ENCODE data around the gene LSM4.

The LSM4 gene

DNA sequence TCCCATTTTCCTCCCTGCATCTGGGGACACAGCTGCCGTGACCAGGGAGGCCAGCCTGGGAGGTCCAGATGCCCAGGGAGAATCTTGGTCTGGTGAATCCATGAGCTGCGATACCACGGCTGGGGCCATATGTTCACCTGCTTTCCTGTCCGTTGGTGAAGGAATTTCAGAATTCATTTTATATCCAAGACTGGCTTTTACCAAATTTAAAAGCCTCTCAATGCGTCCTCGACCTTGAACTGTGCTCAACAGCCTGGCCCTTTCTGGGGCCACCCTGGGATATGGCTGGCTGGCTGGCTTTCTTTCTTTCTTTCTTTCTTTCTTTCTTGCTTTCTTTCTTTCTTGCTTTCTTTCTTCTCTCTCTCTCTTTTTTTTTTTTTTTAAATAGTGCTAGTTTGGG, 40.9 kb upstream of the LSM4 start:
- no peak for TF ChIP-seq TCF12 (IDR thresholded peaks at IDR 0.05; ENCODE audit: low read depth)
- no peak for TF ChIP-seq TEAD4 (IDR thresholded peaks at IDR 0.05)
- no peak for TF ChIP-seq EGR1 (IDR thresholded peaks at IDR 0.05)
- no peak for TF ChIP-seq FOXM1 (IDR thresholded peaks at IDR 0.05; ENCODE audit: borderline replicate concordance, low read depth)
- no peak for TF ChIP-seq NFIC (IDR thresholded peaks at IDR 0.05)
- TF ChIP-seq, protein P1, sequence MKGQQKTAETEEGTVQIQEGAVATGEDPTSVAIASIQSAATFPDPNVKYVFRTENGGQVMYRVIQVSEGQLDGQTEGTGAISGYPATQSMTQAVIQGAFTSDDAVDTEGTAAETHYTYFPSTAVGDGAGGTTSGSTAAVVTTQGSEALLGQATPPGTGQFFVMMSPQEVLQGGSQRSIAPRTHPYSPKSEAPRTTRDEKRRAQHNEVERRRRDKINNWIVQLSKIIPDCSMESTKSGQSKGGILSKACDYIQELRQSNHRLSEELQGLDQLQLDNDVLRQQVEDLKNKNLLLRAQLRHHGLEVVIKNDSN (IDR thresholded peaks at IDR 0.05) = no peak
- TF ChIP-seq CEBPB (IDR thresholded peaks at IDR 0.05) = no peak
- no peak for TF ChIP-seq REST (IDR thresholded peaks at IDR 0.05; ENCODE audit: low read depth)
- TF ChIP-seq TAF1 (IDR thresholded peaks at IDR 0.05; ENCODE audit: low read depth) = no peak
- no peak for TF ChIP-seq CREB1 (IDR thresholded peaks at IDR 0.05; ENCODE audit: low read depth)
- TF ChIP-seq, protein P2, sequence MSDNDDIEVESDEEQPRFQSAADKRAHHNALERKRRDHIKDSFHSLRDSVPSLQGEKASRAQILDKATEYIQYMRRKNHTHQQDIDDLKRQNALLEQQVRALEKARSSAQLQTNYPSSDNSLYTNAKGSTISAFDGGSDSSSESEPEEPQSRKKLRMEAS (IDR thresholded peaks at IDR 0.05) = no peak
- no peak for TF ChIP-seq RAD21 (IDR thresholded peaks at IDR 0.05; ENCODE audit: low read depth)

DNA sequence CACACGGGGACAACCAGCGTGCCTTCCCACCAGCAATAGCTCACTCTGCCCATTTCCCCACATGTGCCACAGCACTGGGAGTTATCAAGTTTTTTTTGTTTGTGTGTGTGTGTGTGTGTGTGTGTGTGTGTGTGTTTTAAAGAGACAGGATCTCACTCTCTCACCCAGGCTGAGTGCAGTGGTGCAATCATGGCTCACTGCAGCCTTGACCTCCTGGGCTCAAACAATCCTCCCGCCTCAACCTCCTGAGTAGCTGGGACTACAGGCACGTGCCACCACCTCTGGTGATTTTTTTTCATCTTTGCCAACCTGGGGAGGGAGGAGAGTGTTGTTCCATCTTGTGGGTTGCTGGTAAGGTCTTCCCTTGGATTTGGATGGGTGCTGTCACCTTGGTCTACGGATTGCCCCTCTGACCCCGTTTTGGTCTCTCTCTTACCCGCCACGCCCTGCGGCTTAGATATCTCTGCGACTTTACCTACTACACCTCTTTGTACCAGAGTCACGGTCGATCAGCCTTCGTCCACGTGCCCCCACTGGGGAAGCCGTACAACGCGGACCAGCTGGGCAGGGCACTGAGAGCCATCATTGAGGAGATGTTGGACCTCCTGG, 40.2 kb upstream of the LSM4 start:
- TF ChIP-seq ZBTB7A (IDR thresholded peaks at IDR 0.05; ENCODE audit: low read depth) (no peak), NFIC (IDR thresholded peaks at IDR 0.05) (no peak), REST (IDR thresholded peaks at IDR 0.05; ENCODE audit: low read depth) (no peak), TCF12 (IDR thresholded peaks at IDR 0.05; ENCODE audit: low read depth) (no peak), EGR1 (IDR thresholded peaks at IDR 0.05) (no peak), CREB1 (IDR thresholded peaks at IDR 0.05; ENCODE audit: low read depth) (no peak), FOXM1 (IDR thresholded peaks at IDR 0.05; ENCODE audit: borderline replicate concordance, low read depth) (no peak), TAF1 (IDR thresholded peaks at IDR 0.05; ENCODE audit: low read depth) (no peak), CEBPB (IDR thresholded peaks at IDR 0.05) (no peak), EP300 (IDR thresholded peaks at IDR 0.05; ENCODE audit: borderline replicate concordance) (no peak), YY1 (IDR thresholded peaks at IDR 0.05; ENCODE audit: low read depth) (no peak), RAD21 (IDR thresholded peaks at IDR 0.05; ENCODE audit: low read depth) (no peak), TEAD4 (IDR thresholded peaks at IDR 0.05) (no peak)
- TF ChIP-seq, protein P2 (IDR thresholded peaks at IDR 0.05) = no peak
- TF ChIP-seq, protein P1 (IDR thresholded peaks at IDR 0.05) = no peak

- TF ChIP-seq RAD21 (IDR thresholded peaks at IDR 0.05; ENCODE audit: low read depth) (no peak), REST (IDR thresholded peaks at IDR 0.05; ENCODE audit: low read depth) (no peak), TCF12 (IDR thresholded peaks at IDR 0.05; ENCODE audit: low read depth) (no peak)
Measured at GRCh38 chr19:18361646-18362045, 38.8 kb upstream of the LSM4 start.

DNA sequence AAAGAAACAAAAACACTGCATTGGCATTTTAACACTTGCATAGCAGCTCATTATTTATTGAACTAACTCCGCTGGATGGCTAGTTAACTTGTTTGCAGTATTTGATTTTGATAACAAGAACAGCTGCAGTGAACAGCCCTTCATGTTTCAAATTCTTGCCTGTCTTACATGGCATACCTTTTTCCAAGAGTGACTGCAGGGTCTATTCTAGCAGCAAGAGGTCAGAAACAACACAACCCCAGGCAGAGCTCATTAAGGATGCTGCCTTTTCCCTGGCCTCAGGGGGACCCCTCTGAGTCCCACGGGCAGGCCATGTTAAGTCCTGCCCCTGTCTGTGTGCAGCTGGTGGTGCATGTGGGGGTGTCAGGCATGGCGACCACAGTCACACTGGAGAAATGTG, 34.2 kb upstream of the LSM4 start:
- TF ChIP-seq TAF1 (IDR thresholded peaks at IDR 0.05; ENCODE audit: low read depth) (no peak), RAD21 (IDR thresholded peaks at IDR 0.05; ENCODE audit: low read depth) (no peak), REST (IDR thresholded peaks at IDR 0.05; ENCODE audit: low read depth) (no peak), CREB1 (IDR thresholded peaks at IDR 0.05; ENCODE audit: low read depth) (no peak), NFIC (IDR thresholded peaks at IDR 0.05) (no peak), TEAD4 (IDR thresholded peaks at IDR 0.05) (no peak), CEBPB (IDR thresholded peaks at IDR 0.05) (no peak), ZBTB7A (IDR thresholded peaks at IDR 0.05; ENCODE audit: low read depth) (no peak), TCF12 (IDR thresholded peaks at IDR 0.05; ENCODE audit: low read depth) (no peak), EP300 (IDR thresholded peaks at IDR 0.05; ENCODE audit: borderline replicate concordance) (no peak), YY1 (IDR thresholded peaks at IDR 0.05; ENCODE audit: low read depth) (no peak), EGR1 (IDR thresholded peaks at IDR 0.05) (no peak), FOXM1 (IDR thresholded peaks at IDR 0.05; ENCODE audit: borderline replicate concordance, low read depth) (no peak)
- TF ChIP-seq, protein P1 (IDR thresholded peaks at IDR 0.05) = no peak
- TF ChIP-seq, protein P2 (IDR thresholded peaks at IDR 0.05) = no peak
